ENCODE data around the gene QRSL1. TPM values are rescaled to one million over a fixed set of nuclear protein-coding genes. Genes with fewer than 3 reads are reported as not detected.
"Not testable (repeated sequence)": the region's sequence is repeated elsewhere in the genome, so short reads cannot be mapped to it uniquely, and the experiment has no call there.

QRSL1 gene
- total RNA-seq, 1 donor from 2014 or later: 11.0 TPM

DNA sequence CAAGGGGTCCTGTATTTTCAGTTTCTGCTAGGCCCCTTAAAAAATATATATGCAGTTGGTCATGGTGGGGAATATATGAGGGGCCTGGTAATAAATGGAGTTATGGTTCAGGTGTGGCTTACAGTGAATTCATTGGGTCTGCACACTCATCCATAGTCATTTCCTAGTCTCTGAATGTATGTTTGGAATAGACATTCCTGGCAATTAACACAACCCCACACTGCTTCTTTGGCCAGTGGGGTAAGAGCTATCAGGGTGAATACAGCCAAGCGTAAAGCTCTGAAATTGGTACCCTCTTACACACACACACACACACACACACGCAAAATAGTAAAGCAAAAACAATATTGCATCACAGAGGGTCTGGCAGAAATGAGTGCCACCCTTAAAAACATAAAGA is 56.5 kb downstream of the QRSL1 start:
- no peak for DNase-seq

DNA sequence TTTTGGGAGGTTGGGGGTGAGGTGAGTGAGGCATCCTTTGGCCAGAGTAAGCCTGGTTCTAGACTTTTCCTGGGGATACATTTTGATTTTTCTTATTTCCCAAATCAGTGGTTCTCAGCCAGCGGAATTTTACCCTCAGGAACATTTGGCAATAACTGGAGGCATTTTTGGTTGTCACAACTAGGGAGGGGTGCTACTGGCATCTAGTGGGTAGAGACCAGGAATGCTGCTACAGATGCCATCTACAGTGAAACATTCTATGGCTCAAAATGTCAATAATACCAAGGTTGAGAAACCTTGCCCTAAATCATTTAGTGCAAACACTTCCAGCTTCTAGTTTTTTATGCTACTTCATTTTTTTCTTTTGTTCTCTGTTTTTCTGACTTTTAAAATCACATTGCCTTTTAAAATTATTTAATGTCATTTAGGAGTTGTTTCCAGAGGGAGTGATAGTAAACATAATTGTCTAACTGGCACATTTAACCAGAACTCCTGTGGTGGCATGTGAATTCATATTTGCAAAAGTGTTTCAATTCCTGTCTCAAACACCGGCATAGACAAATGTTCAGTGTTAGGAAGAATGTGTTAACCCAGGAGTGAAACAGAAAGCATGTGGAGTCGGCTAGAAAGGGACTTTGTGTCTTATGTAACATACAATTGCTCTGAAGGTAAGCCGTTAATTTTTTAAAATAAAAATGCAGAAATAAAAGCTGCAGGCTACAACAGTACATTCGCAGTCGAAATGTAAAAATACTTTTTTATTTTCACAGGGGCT is 59.0 kb downstream of the QRSL1 start:
- no peak for DNase-seq

DNA sequence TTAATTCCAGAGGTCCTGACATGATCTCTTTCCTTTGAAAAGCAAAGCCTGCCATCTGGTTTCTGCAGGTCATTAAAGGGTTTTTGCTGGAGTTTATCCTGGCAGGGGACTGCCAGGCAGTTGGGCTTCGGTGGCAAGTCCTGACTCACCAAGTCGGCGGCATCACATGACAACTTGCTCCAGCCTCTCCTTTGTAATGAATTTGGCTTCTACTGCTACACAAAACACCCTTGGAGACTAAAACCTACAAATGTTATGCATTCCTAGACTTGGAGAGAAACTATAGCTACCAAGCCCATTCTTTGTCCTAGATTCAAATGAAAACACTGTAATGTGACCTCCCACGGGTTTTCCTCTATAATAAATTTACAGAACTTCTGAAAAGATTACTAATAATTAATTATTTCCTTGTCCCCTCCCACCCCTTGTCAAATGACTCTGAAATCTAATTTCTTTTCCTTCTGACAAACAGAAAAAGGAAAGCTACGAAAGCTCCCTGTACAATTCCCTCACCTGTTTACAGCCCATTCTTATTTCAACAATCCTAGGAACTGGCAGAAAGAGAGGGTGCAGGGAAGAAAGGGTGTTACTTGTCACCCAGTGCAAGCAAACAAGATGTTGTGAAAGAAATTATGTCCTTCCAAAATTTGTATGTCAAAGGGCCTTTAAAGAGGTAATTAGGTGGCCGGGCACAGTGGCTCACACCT is 62.9 kb downstream of the QRSL1 start:
- no peak for DNase-seq

DNA sequence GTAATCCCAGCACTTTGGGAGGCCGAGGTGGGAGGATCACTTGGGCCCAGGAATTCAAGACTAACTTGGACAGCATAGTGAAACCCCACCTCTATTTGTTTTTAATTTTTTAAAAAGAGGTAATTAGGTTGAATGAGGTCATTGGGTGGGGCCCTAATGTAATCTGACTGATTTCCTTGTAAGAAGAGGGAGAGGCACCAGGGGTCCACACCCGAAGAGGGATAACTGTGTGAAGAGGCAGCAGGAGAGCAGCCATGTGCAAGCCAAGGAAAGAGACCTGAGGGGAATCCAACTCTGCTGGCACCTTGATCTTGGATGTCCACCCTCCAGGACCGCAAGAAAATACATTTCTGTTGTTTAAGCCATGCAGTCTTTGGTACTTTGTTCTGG is 63.4 kb downstream of the QRSL1 start:
- DNase-seq: no peak

DNA sequence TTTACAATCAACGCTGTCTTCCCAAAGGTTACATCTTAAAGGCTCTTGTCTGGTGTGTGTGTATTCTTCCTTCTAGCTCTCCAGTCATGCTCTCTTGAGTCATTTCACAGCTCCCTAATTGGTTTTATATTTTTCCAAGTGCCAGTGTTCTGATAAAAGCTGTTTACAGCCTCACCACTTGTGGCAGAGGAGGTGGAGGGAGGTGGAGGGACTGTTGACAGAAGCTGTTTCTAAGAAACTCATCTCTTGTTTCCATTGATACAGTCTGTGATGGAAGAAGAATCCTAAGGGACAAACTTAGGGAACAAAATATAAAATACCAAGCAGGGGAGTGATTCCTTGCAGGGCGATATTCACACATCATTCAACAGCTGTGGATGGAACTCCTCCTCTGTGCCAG is 64.0 kb downstream of the QRSL1 start:
- DNase-seq: no peak

DNA sequence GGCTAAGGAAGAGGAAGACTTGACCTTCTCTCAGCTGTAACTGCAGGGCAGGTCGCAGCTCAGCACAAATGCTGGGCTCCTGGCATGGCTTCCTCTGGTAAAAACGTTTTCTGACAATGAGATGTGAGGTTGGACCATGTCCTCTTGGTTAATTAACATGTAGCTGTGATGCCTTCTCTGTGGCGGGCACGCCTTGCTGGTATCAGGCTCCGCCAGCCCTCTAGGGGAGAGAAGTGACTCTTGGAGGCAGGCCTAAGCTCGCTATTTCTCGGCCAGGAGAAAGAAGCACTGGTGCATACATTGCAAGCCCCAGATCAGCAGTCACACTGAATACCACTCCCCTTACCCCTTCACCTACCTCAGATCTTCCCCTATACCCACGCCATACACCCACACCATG is 65.0 kb downstream of the QRSL1 start:
- no peak for DNase-seq

DNA sequence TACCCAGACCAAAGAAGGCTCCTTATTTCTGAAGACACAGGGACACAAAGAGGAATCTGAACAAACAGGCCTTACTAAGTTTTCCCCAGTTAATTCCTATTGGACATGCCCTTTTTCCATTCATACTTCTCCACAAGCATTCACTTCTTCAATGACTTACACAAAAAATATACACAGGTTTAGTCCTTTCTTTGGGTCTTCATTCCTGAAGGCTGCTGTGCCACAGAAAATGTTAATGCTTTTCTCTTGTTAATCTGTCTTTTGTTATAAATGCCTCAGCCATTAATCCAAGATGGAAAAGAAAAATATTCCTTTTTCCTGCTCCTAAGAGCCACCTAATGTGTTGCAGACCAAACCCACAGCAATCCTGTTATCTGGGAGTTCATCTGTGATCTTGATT is 71.2 kb downstream of the QRSL1 start:
- no peak for DNase-seq

DNA sequence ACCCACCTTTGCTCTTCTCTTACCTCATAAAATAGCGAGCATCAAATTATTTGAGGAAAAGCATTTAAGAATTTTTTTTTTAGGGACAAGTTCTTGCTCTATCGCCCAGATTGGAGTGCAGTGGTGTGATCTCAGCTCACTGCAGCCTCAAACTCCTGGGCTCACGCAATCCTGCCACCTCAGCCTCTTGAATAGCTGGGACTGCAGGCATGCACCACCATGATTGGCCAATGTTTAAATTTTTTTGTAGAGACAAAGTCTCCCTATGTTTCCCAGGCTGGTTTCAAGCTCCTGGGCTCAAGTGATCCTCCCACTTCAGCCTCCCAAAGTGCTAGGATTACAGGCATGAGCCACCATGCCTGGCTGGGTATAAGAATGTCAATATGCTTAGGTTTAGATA is 71.8 kb downstream of the QRSL1 start:
- not testable (repeated sequence) for DNase-seq

DNA sequence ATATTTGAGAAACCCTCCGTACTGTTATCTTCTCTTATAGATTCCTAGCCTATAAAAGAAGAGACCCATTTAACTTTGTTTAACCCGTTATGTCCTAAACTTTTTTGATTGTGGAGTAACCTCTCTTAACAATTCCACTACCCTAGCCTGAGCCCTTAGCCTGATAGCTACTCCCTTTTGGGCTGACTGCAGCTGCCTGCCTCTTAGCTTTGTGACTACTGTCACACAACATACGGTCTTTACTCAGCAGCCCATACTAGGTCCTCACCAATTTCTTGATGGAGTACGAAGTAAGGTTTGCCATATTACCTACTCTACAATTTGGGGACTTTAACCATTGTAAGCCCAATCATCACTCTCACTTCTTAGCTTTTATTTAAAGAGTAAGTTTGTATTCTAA is 72.7 kb downstream of the QRSL1 start:
- no peak for DNase-seq

DNA sequence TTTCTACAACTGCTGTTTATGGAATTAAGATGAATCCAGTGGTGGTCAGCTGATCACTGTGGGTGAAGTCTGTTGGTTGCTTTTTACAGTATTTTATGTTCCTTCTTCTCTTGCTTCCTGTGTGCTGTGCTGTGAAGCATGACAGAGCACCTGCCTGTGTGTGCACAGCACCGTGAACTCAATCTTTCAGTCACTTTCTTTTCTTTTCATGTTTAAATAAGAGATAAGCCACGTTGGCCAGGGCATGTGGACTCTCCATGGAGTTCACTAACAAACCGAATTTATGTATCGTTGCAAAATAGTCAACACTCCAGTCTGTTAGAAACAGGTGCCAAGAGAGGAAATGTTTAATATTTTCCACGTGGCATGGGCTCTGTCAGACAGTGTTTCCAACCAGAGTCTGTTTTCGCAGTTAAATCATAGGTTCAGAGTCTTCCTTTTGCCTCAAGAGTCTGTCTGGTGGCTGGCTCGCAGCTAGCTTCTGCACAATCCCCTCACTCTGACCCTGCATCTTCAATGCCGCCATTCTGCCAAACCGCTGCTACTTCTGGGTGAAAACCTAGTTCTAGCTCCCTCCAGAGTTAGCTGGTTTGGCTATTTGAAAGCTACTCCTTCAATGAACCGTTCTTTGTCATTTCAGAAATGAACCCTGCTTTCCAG is 73.2 kb downstream of the QRSL1 start:
- no peak for DNase-seq

DNA sequence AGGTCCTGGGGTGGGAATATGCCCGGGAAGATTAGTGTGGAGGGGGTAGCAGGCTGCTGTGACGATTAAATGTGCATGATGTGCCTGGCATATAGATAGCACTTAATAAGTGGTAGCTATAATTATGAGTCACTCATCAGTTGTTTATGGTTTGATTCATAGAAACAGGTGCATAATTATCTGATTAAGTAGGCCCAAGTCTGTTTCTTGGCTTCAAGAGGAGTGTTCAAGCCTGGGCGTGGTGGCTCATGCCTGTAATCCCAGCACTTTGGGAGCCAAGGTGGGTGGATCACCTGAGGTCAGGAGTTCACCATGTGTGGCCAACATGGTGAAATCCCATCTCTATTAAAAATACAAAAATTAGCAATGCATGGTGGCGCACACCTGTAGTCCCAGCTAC is 74.9 kb downstream of the QRSL1 start:
- no peak for DNase-seq

DNA sequence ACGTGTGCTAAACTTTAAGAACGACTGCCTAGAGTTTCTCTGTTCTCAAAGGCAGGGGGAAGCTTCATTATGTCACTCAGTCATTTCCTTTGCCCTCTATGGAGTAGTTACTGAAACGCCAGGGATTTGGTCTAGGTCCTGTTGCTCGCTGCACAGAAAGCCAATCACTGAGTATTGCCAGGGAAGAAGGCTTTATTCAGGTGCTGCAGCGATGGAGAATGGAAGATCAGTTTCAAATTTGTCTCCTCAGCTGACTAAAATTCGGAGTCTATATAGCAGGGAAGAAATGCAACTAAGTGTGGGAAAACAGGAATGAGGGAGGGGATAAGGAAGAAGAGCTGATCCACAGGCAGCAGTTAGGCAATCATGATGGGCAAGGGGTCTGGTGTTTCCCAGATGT is 75.8 kb downstream of the QRSL1 start:
- no peak for DNase-seq

DNA sequence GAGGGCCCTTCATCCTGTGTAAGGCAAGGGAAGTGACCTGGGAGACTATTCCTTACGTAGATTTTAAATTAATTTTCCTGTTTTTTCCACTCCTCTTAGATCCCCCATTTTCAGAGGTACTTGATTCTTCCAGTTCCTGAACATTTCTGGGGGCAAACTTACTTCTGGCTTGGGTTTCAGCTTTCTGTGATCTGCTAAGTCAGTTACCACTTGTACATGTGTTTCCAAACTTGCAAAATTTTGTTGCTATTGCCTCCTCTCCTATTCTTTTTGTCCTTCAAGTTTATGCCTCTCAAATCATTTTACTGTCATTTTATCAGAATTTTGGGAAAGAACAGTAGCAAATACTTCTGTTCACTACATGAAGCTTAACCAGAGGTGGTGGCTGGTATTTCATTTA is 81.2 kb downstream of the QRSL1 start:
- no peak for DNase-seq

DNA sequence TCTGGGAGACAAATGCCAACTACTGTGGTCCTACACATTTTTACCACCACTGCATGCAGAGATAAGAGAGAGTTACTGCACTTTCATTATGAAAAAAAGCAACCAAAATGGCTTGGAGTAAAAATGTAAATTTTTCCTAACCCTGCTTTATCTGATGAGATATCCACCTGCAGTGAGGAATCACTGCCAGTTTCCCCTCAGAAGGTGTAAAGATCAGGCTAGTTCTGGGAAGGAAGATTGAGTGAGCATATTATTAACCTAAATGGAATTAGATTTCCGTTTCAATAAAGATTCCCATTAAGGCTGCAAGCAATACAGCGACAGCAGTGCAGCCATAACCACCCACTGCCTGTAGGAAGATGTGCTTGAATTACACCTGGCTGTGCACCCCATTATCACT is 84.9 kb downstream of the QRSL1 start:
- DNase-seq: no peak

DNA sequence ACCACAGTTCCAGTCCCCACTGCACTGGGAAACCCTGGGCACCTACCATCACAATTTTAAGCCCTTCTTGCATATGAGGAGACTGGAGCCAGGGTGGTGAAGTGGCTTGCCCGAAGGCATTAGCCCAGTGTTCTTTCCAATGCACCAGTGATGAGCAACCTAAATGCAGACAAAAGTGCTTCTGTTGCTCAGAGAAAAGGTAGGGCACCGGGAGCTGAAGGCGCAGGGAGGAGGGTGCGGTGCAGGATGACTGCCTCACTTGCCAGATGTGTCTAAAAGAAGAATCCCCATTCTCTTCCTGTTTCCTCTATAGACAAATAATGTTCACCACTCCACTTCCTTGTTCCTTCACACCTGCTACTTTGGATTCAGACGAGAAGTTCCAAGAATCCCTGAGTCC is 86.5 kb downstream of the QRSL1 start:
- no peak for DNase-seq

DNA sequence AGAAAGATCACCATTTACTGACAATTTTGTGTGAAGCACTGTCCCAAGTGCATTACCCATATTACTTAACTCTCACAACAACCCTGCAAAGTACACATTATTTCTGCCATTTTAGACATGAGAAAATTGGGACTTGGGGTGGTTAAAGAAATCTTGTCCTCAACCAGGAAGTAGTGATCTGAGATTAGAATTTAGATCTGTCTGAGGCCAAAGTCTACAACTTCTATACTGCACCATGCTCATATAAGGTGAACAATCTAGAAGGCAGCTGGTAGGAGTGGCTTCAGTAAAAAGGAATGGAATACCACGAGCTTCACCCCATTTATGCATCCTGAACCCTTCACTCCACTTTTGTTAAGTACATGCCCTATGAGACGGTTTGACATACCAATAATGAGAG is 87.6 kb downstream of the QRSL1 start:
- DNase-seq: no peak

Small RNA genes lying within 50 kb of the gene (small RNA-seq; reads per million reads assigned to genes)
- gene RNU6-527P (ENCODE audit: low replicate concordance): not detected

Other genes with a start within 250 kb of the QRSL1 start
- gene RTN4IP1, start 80 bp upstream of the QRSL1 start, total RNA-seq: 4.1 TPM

Measured in skin of body (tissue), 3 donors.